Neuron (in vitro differentiated cells): ENCODE measurements around the gene HPS5.

Source experiments
- H2AFZ ChIP-seq: one replicate; pipeline ENCODE4 v1.6.1; 2013; ENCODE audit warnings: low read depth, mild to moderate bottlenecking, inconsistent platforms, low read length, moderate library complexity
- H3K27me3 ChIP-seq: one replicate; pipeline ENCODE4 v1.6.1; 2013; ENCODE audit warnings: low read length; ENCODE audit not compliant: insufficient read depth
- H3K36me3 ChIP-seq: one replicate; pipeline ENCODE4 v1.6.1; 2013; ENCODE audit warnings: low read length; ENCODE audit not compliant: insufficient read depth
- H3K4me1 ChIP-seq: one replicate; pipeline ENCODE4 v1.6.1; 2013; ENCODE audit warnings: low read length; ENCODE audit not compliant: insufficient read depth
- H3K4me3 ChIP-seq: 2 replicates; pipeline ENCODE4 v1.5.1; 2013; ENCODE audit warnings: mild to moderate bottlenecking, low read length, moderate library complexity
- H3K9me3 ChIP-seq: one replicate; pipeline ENCODE4 v1.6.1; 2013; ENCODE audit warnings: low read length

HPS5 gene

GRCh38 chr11:18313965-18314763 lies 7.8 kb downstream of the HPS5 start:
- H3K36me3 ChIP-seq = peaks cover 25% of the 10 kb centered on the region

GRCh38 chr11:18312663-18313420 lies 9.1 kb downstream of the HPS5 start:
- Histone ChIP-seq H3K4me3 (no peak overlapping the region), H2AFZ (no peak overlapping the region), H3K4me1 (peaks cover 11% of the 10 kb centered on the region), H3K36me3 (peaks cover 38% of the 10 kb centered on the region), H3K27me3 (no peaks in the 10 kb centered on the region), H3K9me3 (no peaks in the 10 kb centered on the region)

More at GRCh38 chr11:18313965-18314763, 7.8 kb downstream of the HPS5 start:
- no peak overlapping the region for H2AFZ ChIP-seq
- H3K9me3 ChIP-seq = no peaks in the 10 kb centered on the region
- H3K27me3 ChIP-seq = no peaks in the 10 kb centered on the region
- peaks cover 11% of the 10 kb centered on the region for H3K4me1 ChIP-seq
- no peak overlapping the region for H3K4me3 ChIP-seq

DNA sequence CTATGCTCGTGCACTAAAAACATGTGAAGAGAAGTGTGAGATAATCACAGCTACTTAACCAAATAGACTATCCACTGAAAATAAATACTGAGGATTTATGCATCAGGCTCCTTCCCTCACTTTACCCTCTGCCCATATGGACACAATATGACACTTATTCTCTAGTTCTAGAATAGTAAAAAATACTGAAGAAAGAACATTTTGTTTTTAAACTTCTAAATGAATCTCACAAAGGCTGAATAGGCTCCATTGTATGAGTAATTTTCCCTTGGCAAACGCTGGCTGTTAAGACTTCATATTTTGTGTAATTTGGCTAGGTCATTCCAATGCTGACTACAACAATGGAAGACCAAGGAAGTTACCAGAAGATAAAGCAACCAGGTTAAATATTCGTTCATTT lies 9.9 kb downstream of the HPS5 start:
- Histone ChIP-seq H3K4me3 (no peak overlapping the region), H3K27me3 (no peaks in the 10 kb centered on the region), H2AFZ (no peak overlapping the region), H3K36me3 (peaks cover 44% of the 10 kb centered on the region), H3K4me1 (peaks cover 11% of the 10 kb centered on the region), H3K9me3 (no peaks in the 10 kb centered on the region)

DNA sequence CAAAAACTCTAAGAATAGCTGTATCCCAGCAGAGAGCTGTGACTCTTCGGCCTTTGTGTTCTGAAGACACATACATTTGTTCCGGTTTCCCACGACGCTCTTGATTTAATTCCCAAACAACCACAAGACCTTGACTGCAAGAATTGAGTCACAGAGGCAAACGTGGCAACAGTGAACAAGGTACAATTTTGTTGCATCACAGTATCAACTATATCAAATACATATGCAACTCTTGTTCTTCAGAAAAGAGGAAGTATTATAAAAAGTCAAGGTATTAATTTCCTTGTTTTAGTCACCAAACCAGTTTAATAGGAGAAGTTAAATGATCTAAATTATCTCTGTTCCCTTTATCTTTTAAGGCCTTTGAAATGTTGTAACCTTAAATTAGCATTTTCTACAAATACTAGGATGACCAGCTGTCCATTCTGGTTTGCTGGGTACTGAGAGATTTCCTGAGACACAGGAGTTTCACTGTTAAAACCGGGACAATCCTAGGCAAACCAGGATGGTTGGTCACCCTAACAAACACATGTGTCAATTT lies 11.1 kb downstream of the HPS5 start:
- H3K9me3 ChIP-seq = no peaks in the 10 kb centered on the region
- no peak overlapping the region for H2AFZ ChIP-seq
- H3K4me3 ChIP-seq = no peak overlapping the region
- H3K27me3 ChIP-seq = no peaks in the 10 kb centered on the region
- H3K4me1 ChIP-seq = peaks cover 11% of the 10 kb centered on the region
- peaks cover 51% of the 10 kb centered on the region for H3K36me3 ChIP-seq

GRCh38 chr11:18309691-18310090 lies 12.2 kb downstream of the HPS5 start:
- peaks cover 11% of the 10 kb centered on the region for H3K4me1 ChIP-seq
- H3K9me3 ChIP-seq = no peaks in the 10 kb centered on the region
- no peaks in the 10 kb centered on the region for H3K27me3 ChIP-seq
- H3K4me3 ChIP-seq = no peak overlapping the region
- H3K36me3 ChIP-seq = peaks cover 59% of the 10 kb centered on the region
- no peak overlapping the region for H2AFZ ChIP-seq

- Histone ChIP-seq H3K4me1 (peaks cover 9% of the 10 kb centered on the region), H3K36me3 (peaks cover 68% of the 10 kb centered on the region), H2AFZ (no peak overlapping the region), H3K4me3 (no peak overlapping the region), H3K9me3 (no peaks in the 10 kb centered on the region), H3K27me3 (no peaks in the 10 kb centered on the region)
These were observed 13.7 kb downstream of the HPS5 start for GRCh38 chr11:18308242-18308641.

DNA sequence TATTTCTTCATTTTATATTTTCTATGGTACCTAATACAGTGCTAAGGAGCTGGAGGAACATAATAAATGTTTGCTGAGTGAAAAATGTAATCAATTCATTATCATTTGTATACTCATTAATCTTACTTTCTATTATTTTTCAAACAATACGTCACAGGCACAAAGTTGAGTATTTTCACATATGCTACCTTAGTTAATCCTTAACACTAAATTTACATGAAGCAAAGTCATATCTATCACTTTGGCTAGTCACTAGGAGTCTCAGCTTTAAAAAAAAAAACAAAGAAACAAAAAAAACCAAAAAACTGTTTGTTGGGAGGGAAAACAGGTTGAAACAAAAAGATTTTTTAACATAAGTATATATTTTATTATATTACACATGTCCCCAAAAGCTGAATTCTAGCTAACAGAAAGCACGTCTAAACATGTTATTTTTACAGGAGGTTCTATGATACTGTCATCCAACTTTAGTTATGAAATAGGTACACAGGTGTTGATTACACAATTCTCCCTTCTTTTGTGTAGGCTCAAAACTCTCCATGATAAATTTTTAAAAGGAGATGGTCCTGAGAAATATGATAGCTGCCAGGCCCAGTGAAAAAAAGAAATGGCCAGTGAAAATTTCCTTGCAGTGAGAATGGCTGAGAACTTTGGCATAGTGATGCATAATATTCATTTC lies 14.3 kb downstream of the HPS5 start:
- Histone ChIP-seq H3K27me3 (no peaks in the 10 kb centered on the region), H3K9me3 (no peaks in the 10 kb centered on the region), H2AFZ (no peak overlapping the region), H3K36me3 (peaks cover 72% of the 10 kb centered on the region), H3K4me1 (peaks cover 2% of the 10 kb centered on the region), H3K4me3 (no peak overlapping the region)

GRCh38 chr11:18304745-18305144 lies 17.2 kb downstream of the HPS5 start:
- H3K36me3 ChIP-seq = peaks cover 79% of the 10 kb centered on the region
- H3K4me3 ChIP-seq = no peak overlapping the region
- no peaks in the 10 kb centered on the region for H3K27me3 ChIP-seq
- H3K4me1 ChIP-seq = no peaks in the 10 kb centered on the region
- no peak overlapping the region for H2AFZ ChIP-seq
- no peaks in the 10 kb centered on the region for H3K9me3 ChIP-seq

DNA sequence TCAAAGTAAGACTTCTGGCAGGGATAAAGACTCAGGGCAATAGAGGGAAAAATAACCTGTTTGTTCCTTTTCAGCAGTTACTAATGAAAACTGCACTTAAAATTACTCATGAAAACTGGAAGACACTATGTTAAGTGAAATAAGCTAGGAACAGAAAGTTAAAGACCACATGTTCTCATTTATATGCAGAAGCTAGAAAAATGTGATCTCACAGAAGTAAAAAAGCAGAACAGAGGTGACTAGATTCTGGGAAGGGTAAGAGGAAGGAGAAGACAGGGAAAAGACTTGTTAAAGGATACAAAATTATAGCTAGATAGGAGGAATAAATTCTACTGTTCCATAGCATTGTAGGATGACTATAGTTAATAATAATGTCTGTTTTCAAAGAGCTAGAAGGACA lies 22.2 kb downstream of the HPS5 start:
- no peaks in the 10 kb centered on the region for H3K27me3 ChIP-seq
- no peak overlapping the region for H2AFZ ChIP-seq
- H3K36me3 ChIP-seq = peaks cover 71% of the 10 kb centered on the region
- H3K4me3 ChIP-seq = no peak overlapping the region
- no peaks in the 10 kb centered on the region for H3K9me3 ChIP-seq
- no peaks in the 10 kb centered on the region for H3K4me1 ChIP-seq

DNA sequence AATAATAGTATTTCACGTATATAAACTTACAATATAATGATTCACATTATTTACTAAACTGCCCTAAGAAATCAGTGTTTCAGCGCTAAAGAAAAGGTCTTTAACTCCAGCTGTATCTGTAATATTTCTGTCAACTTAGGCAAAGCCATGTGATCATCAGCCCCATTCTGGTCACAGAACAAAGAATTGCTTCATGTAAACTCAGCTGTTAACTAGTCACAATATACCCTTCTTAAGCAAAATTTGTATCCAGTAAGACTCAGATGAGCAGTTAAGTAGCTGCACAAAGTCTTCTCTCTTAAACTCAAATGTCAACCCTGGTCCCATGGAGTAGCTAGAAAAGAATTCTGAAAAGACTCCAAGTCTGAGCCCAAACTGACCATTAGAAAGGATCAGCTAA lies 26.6 kb downstream of the HPS5 start:
- Histone ChIP-seq H3K36me3 (peaks cover 77% of the 10 kb centered on the region), H2AFZ (no peak overlapping the region), H3K27me3 (no peaks in the 10 kb centered on the region), H3K4me3 (no peak overlapping the region), H3K4me1 (no peaks in the 10 kb centered on the region), H3K9me3 (no peaks in the 10 kb centered on the region)

GRCh38 chr11:18294862-18295261 lies 27.1 kb downstream of the HPS5 start:
- no peaks in the 10 kb centered on the region for H3K27me3 ChIP-seq
- H3K36me3 ChIP-seq = peaks cover 77% of the 10 kb centered on the region
- no peaks in the 10 kb centered on the region for H3K4me1 ChIP-seq
- H2AFZ ChIP-seq = no peak overlapping the region
- H3K9me3 ChIP-seq = no peaks in the 10 kb centered on the region
- H3K4me3 ChIP-seq = no peak overlapping the region

- no peaks in the 10 kb centered on the region for H3K4me1 ChIP-seq
- no peaks in the 10 kb centered on the region for H3K27me3 ChIP-seq
- peaks cover 81% of the 10 kb centered on the region for H3K36me3 ChIP-seq
- H2AFZ ChIP-seq = no peak overlapping the region
- H3K4me3 ChIP-seq = no peak overlapping the region
- H3K9me3 ChIP-seq = no peaks in the 10 kb centered on the region
These were observed 33.0 kb downstream of the HPS5 start for GRCh38 chr11:18288911-18289310.

GRCh38 chr11:18285841-18286240 lies 36.1 kb downstream of the HPS5 start:
- Histone ChIP-seq H3K4me3 (no peak overlapping the region), H3K9me3 (no peaks in the 10 kb centered on the region), H3K36me3 (peaks cover 80% of the 10 kb centered on the region), H3K4me1 (no peaks in the 10 kb centered on the region), H3K27me3 (no peaks in the 10 kb centered on the region), H2AFZ (no peak overlapping the region)
